ENCODE results near the gene C1QL1. TPM values are rescaled to one million over a fixed set of nuclear protein-coding genes. Genes with fewer than 3 reads are reported as not detected.

The C1QL1 gene
- total and polyA plus RNA-seq, 2 donors (not counting 3 experiments of a cell fraction or from before 2014, with no cell fraction given), result 0.35 to 0.72 TPM

DNA sequence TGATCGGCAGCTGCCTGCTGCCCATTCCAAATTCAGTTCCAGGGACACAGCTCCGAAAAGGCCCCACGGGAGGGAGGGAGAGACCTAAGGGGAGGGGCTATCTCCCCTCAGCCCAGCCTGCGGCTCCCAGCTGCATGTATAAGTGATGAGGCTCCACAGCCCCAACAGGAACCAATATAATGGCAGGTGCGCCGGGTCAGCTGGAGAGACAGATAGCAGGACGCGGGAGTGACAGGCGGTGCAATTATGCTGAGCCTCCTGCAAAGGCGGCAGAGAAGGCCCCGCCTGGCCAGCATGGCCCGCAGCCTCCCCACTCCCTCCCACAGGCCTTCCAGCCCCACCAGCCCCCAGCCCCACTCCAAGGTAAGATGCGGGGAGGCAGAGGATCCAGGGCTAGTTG, 8.1 kb upstream of the C1QL1 start:
- dilution Hi-C loops (cut with MboI; ENCODE audit: extremely low pct_ligation_motif_present, low sequenced_read_pairs), result no loop called here
- BruUV-seq (replicated peaks), result no TSS peak

DNA sequence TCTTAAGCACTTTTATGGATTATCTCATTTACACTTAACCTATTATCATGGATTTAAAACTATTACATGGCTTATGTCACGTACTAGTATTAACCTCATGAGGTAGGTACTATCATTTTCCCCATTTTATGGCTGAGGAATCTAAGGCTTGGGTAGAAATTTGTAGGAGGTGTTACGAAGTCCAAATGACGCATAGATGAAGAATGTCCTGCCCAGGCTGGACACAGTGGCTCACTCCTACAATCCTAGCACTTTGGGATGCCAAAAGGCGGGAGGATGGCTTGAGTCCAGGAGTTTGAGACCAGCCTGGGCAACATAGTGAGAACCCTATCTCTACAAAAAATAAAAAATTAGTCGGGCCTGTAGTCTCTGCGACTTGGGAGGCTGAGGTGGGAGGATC, 4.8 kb upstream of the C1QL1 start:
- dilution Hi-C loops (cut with MboI; ENCODE audit: extremely low pct_ligation_motif_present, low sequenced_read_pairs) (no loop called here), intact Hi-C loops (cut with micrococcal nuclease) (no loop called here)
- Histone ChIP-seq H3K9me1 (replicated peaks; ENCODE audit: control insufficient read depth, extremely low read depth, insufficient read depth, low read length) (no peaks in the 10 kb centered on the region), H3K4me1 (ENCODE audit: control insufficient read depth, extremely low read depth, insufficient read depth, low read length) (peaks cover 8% of the 10 kb centered on the region), H3K27ac (ENCODE audit: insufficient read depth, low read depth, low read length) (no peak overlapping the region), H3K27me3 (ENCODE audit: control insufficient read depth in 2 of 2, insufficient read depth in 2 of 2, low read length in 2 of 2) (peaks cover 28 to 39% of the 10 kb centered on the region in 2 experiments), H3K36me3 (ENCODE audit: control insufficient read depth in 2 of 2, extremely low read depth in 1 of 2, insufficient read depth in 2 of 2, low read length in 2 of 2) (no peaks in the 10 kb centered on the region), H3K9ac (replicated peaks; ENCODE audit: extremely low read depth, insufficient read depth, low read length) (no peak overlapping the region), H3K4me3 (replicated peaks in 1 of 3; ENCODE audit: insufficient read depth in 1 of 3, low read depth in 1 of 3, low read length in 3 of 3) (no peak overlapping the region), H3K4me2 (ENCODE audit: insufficient read depth, low read length) (no peak overlapping the region), H3K9me3 (replicated peaks; ENCODE audit: control insufficient read depth, insufficient read depth, low read length) (no peaks in the 10 kb centered on the region), H4K20me1 (replicated peaks; ENCODE audit: control insufficient read depth, extremely low read depth, insufficient read depth, low read length) (no peaks in the 10 kb centered on the region), H2AFZ (ENCODE audit: low read depth, low read length) (no peak overlapping the region), H3K79me2 (ENCODE audit: control insufficient read depth, insufficient read depth, low read length) (no peaks in the 10 kb centered on the region)
- CTCF ChIA-PET, result no interaction called here
- DNase-seq (ENCODE audit: low read depth, low spot score) (no peak), FAIRE-seq (no peak)
- TF ChIP-seq FOS (IDR thresholded peaks at IDR 0.05; ENCODE audit: borderline replicate concordance, insufficient read depth, low read length), result no peak
- no peak for TF ChIP-seq POLR2AphosphoS5 (IDR thresholded peaks at IDR 0.05; ENCODE audit: insufficient read depth, low read depth, low read length)
- TF ChIP-seq MYC (IDR thresholded peaks at IDR 0.05; ENCODE audit: low read depth, low read length), result no peak
- no peak for TF ChIP-seq GATA2 (IDR thresholded peaks at IDR 0.05; ENCODE audit: insufficient read depth, insufficient read length, low read depth, low read length)
- no peak for TF ChIP-seq POLR2A (IDR thresholded peaks at IDR 0.05; ENCODE audit: low read depth, low read length)
- TF ChIP-seq EZH2 (IDR thresholded peaks at IDR 0.05; ENCODE audit: borderline replicate concordance, low read depth, low read length, severe bottlenecking), result no peak
- TF ChIP-seq, protein P1, sequence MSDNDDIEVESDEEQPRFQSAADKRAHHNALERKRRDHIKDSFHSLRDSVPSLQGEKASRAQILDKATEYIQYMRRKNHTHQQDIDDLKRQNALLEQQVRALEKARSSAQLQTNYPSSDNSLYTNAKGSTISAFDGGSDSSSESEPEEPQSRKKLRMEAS (IDR thresholded peaks at IDR 0.05; ENCODE audit: insufficient read depth, insufficient read length), result no peak
- TF ChIP-seq, protein P2, sequence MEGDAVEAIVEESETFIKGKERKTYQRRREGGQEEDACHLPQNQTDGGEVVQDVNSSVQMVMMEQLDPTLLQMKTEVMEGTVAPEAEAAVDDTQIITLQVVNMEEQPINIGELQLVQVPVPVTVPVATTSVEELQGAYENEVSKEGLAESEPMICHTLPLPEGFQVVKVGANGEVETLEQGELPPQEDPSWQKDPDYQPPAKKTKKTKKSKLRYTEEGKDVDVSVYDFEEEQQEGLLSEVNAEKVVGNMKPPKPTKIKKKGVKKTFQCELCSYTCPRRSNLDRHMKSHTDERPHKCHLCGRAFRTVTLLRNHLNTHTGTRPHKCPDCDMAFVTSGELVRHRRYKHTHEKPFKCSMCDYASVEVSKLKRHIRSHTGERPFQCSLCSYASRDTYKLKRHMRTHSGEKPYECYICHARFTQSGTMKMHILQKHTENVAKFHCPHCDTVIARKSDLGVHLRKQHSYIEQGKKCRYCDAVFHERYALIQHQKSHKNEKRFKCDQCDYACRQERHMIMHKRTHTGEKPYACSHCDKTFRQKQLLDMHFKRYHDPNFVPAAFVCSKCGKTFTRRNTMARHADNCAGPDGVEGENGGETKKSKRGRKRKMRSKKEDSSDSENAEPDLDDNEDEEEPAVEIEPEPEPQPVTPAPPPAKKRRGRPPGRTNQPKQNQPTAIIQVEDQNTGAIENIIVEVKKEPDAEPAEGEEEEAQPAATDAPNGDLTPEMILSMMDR (IDR thresholded peaks at IDR 0.05; ENCODE audit: extremely low read depth in 1 of 2, insufficient read depth in 1 of 2, low read depth in 1 of 2, low read length in 2 of 2), result no peak
- TF ChIP-seq JUN (IDR thresholded peaks at IDR 0.05; ENCODE audit: borderline replicate concordance, insufficient read depth, insufficient read length, low read depth), result no peak
- no TSS peak for BruUV-seq (replicated peaks)
- POLR2A ChIA-PET, result no interaction called here

More for the DNA sequence above, 8.1 kb upstream of the C1QL1 start:
- no peak overlapping the region for H3K4me2 ChIP-seq (ENCODE audit: insufficient read depth, low read length)
- no peaks in the 10 kb centered on the region for H3K9me1 ChIP-seq (replicated peaks; ENCODE audit: control insufficient read depth, extremely low read depth, insufficient read depth, low read length)
- DNase-seq (ENCODE audit: low read depth, low spot score) (no peak), FAIRE-seq (no peak)
- TF ChIP-seq POLR2A (IDR thresholded peaks at IDR 0.05; ENCODE audit: low read depth, low read length), result no peak
- TF ChIP-seq MYC (IDR thresholded peaks at IDR 0.05; ENCODE audit: low read depth, low read length), result no peak
- TF ChIP-seq, protein P1 (IDR thresholded peaks at IDR 0.05; ENCODE audit: insufficient read depth, insufficient read length), result no peak
- no peaks in the 10 kb centered on the region for H3K79me2 ChIP-seq (ENCODE audit: control insufficient read depth, insufficient read depth, low read length)
- H3K9ac ChIP-seq (replicated peaks; ENCODE audit: extremely low read depth, insufficient read depth, low read length), result no peak overlapping the region
- H3K4me3 ChIP-seq (replicated peaks in 1 of 3; ENCODE audit: insufficient read depth in 1 of 3, low read depth in 1 of 3, low read length in 3 of 3), result no peak overlapping the region
- H3K27ac ChIP-seq (ENCODE audit: insufficient read depth, low read depth, low read length), result no peak overlapping the region
- no peak overlapping the region for H2AFZ ChIP-seq (ENCODE audit: low read depth, low read length)
- no peaks in the 10 kb centered on the region for H3K9me3 ChIP-seq (replicated peaks; ENCODE audit: control insufficient read depth, insufficient read depth, low read length)
- H3K27me3 ChIP-seq (ENCODE audit: control insufficient read depth in 2 of 2, insufficient read depth in 2 of 2, low read length in 2 of 2), result peaks cover 3 to 20% of the 10 kb centered on the region in 2 experiments
- intact Hi-C loops (cut with micrococcal nuclease), result no loop called here
- H3K4me1 ChIP-seq (ENCODE audit: control insufficient read depth, extremely low read depth, insufficient read depth, low read length), result peaks cover 9% of the 10 kb centered on the region
- ChIA-PET POLR2A (no interaction called here), CTCF (interaction anchor here (1.1 to 1.3 kb wide), 3 partner anchors 17 to 97 kb away, joined by 3 to 5 read pairs (median 4); no protein-coding TSS in a partner anchor)
- H4K20me1 ChIP-seq (replicated peaks; ENCODE audit: control insufficient read depth, extremely low read depth, insufficient read depth, low read length), result no peaks in the 10 kb centered on the region
- no peaks in the 10 kb centered on the region for H3K36me3 ChIP-seq (ENCODE audit: control insufficient read depth in 2 of 2, extremely low read depth in 1 of 2, insufficient read depth in 2 of 2, low read length in 2 of 2)
